GM12878 (cell line): ENCODE results near the gene CNIH1. TPM values are rescaled to one million over a fixed set of nuclear protein-coding genes. Genes with fewer than 3 reads are reported as not detected.
A peak's percentile ranks its signal among the peaks of the same experiment; 100 is the strongest.

ENCODE experiments used
- ATAC-seq: fragments of 200-7000 bp; cut with Tn5 transposase; 3 replicates; pipeline ENCODE4 v1.9.1; 2020; ENCODE audit warnings: mild to moderate bottlenecking, moderate library complexity
- BruUV-seq: library from RNA; stranded (reverse); fragments of 400-500 nt; replicated peaks from 2 replicates; lab custom pipeline; 2021; lab: Mats Ljungman, UMichigan
- CTCF ChIA-PET: fragments of 300-600 bp; sonication (Branson Sonifier 250); formaldehyde crosslinking; extraction: SDS; loops from one replicate; lab custom pipeline; 2021; ENCODE audit warnings: inconsistent platforms; lab: Yijun Ruan, JAX
- POLR2A ChIA-PET: fragments of 350-600 bp; formaldehyde crosslinking; extraction: SDS; loops from one replicate; lab custom pipeline; 2021; ENCODE audit warnings: inconsistent platforms; lab: Charles Lee
- RAD21 ChIA-PET: fragments of 300-600 bp; sonication (Branson Sonifier 250); formaldehyde crosslinking; loops from one replicate; lab custom pipeline; 2023; ENCODE audit warnings: antibody characterized with exemption; ENCODE audit not compliant: unreplicated experiment; lab: Charles Lee
- SMC1A ChIA-PET: fragments of 300-600 bp; sonication (Branson Sonifier 250); formaldehyde crosslinking; loops from one replicate; lab custom pipeline; 2023; ENCODE audit not compliant: unreplicated experiment, uncharacterized antibody; lab: Charles Lee
- DNase-seq: peaks from one replicate; pipeline ENCODE4 v3.0.0-alpha.2; 2011; ENCODE audit warnings: low read depth, low spot score
- FAIRE-seq: peaks from 3 replicates; lab custom pipeline; 2011; peaks lifted over from hg19 to GRCh38; lab: Jason Lieb, UNC
- H2AFZ ChIP-seq: 2 replicates; pipeline ENCODE4 v1.6.0; 2011; ENCODE audit warnings: low read depth, low read length, control low read depth; ENCODE audit not compliant: control insufficient read depth
- H3K27ac ChIP-seq: 2 replicates; pipeline ENCODE4 v1.5.1; 2011; ENCODE audit warnings: control low read depth; ENCODE audit not compliant: control insufficient read depth, insufficient read depth
- H3K27me3 ChIP-seq, 2 experiments: replicated peaks in 1 of 2; 2 replicates each; pipeline versions ENCODE4 v1.6.0 to v1.6.1; 2011; ENCODE audit warnings: low read length in 1 of 2; ENCODE audit not compliant: control insufficient read depth in 2 of 2, insufficient read depth in 2 of 2
- H3K36me3 ChIP-seq, 2 experiments: 2 replicates each; pipeline ENCODE4 v1.5.1; 2011; ENCODE audit warnings: low read length in 1 of 2; ENCODE audit not compliant: control insufficient read depth in 2 of 2, insufficient read depth in 2 of 2
- H3K4me1 ChIP-seq: 2 replicates; pipeline ENCODE4 v1.6.1; 2011; ENCODE audit warnings: mild to moderate bottlenecking, low read length, moderate library complexity, mixed read lengths; ENCODE audit not compliant: control insufficient read depth, insufficient read depth
- H3K4me2 ChIP-seq: 2 replicates; pipeline ENCODE4 v1.6.0; 2011; ENCODE audit warnings: control low read depth; ENCODE audit not compliant: control insufficient read depth, insufficient read depth
- H3K4me3 ChIP-seq: fragments of 200-600 bp; sonication (generic); 2 replicates; pipeline ENCODE4 v1.5.1; 2016
- H3K79me2 ChIP-seq: 2 replicates; pipeline ENCODE4 v1.6.0; 2011; ENCODE audit warnings: low read length; ENCODE audit not compliant: control insufficient read depth, insufficient read depth
- H3K9ac ChIP-seq: 2 replicates; pipeline ENCODE4 v1.8.0; 2011; ENCODE audit warnings: low read length, control low read depth, mixed read lengths; ENCODE audit not compliant: control insufficient read depth, insufficient read depth
- H3K9me3 ChIP-seq: replicated peaks from 3 replicates; pipeline ENCODE4 v1.5.1; 2011; ENCODE audit warnings: mild to moderate bottlenecking, low read length; ENCODE audit not compliant: control insufficient read depth, insufficient read depth
- H4K20me1 ChIP-seq: 2 replicates; pipeline ENCODE4 v1.6.0; 2011; ENCODE audit not compliant: control insufficient read depth, insufficient read depth
- ATF3 ChIP-seq: IDR thresholded peaks from 2 replicates; pipeline ENCODE4 v1.6.1; 2011; ENCODE audit warnings: low read depth, mild to moderate bottlenecking, low read length, moderate library complexity, borderline replicate concordance; ENCODE audit errors: extremely low read depth
- CEBPB ChIP-seq, 2 experiments: fragments of 150-350 bp in 1 of 2; IDR thresholded peaks; 2 replicates each; pipeline ENCODE4 v1.6.1; 2012 to 2014; ENCODE audit warnings: low read depth in 2 of 2, low read length in 2 of 2, borderline replicate concordance in 1 of 2, inconsistent platforms in 1 of 2
- CHD2 ChIP-seq: IDR thresholded peaks from 2 replicates; pipeline ENCODE4 v1.6.1; 2011; ENCODE audit warnings: low read depth, low read length, improper control_type of control experiment, borderline replicate concordance
- HSF1 ChIP-seq: fragments of 150-350 bp; IDR thresholded peaks from 2 replicates; pipeline ENCODE4 v1.6.1; 2014; ENCODE audit warnings: mild to moderate bottlenecking, low read depth, low read length
- IRF5 ChIP-seq: fragments of 450-650 bp; IDR thresholded peaks from 2 replicates; pipeline ENCODE4 v1.6.1; 2017; ENCODE audit warnings: borderline replicate concordance
- MEF2B ChIP-seq: fragments of 450-650 bp; IDR thresholded peaks from 2 replicates; pipeline ENCODE4 v1.6.1; 2018; ENCODE audit warnings: mild to moderate bottlenecking, moderate library complexity; ENCODE audit not compliant: partially characterized antibody, poor library complexity, severe bottlenecking
- MTA2 ChIP-seq: fragments of 450-650 bp; IDR thresholded peaks from 2 replicates; pipeline ENCODE4 v1.6.1; 2016; ENCODE audit warnings: low read depth, mild to moderate bottlenecking, moderate library complexity
- RBBP5 ChIP-seq: fragments of 200-600 bp; sonication (generic); conservative IDR thresholded peaks from 2 replicates; pipeline ENCODE4 v1.6.1; 2016
- RFX5 ChIP-seq: IDR thresholded peaks from 2 replicates; pipeline ENCODE4 v1.6.1; 2011; ENCODE audit warnings: low read depth, low read length, improper control_type of control experiment
- USF1 ChIP-seq: IDR thresholded peaks from 2 replicates; pipeline ENCODE4 v1.6.1; 2011; ENCODE audit warnings: borderline replicate concordance, low read depth, mild to moderate bottlenecking, moderate library complexity, mixed read lengths, low read length; ENCODE audit not compliant: insufficient read depth; ENCODE audit errors: extremely low read length
- ZNF217 ChIP-seq: fragments of 450-650 bp; IDR thresholded peaks from 2 replicates; pipeline ENCODE4 v1.6.1; 2017; ENCODE audit warnings: antibody characterized with exemption, mild to moderate bottlenecking
- ZNF384 ChIP-seq: IDR thresholded peaks from 2 replicates; pipeline ENCODE4 v1.6.1; 2012; ENCODE audit warnings: low read depth, mild to moderate bottlenecking, low read length, improper control_type of control experiment, borderline replicate concordance
- WGBS: methylation state at CpG from one replicate; pipeline ENCODE4 v1.1.6; 2016; ENCODE audit warnings: low lambda C conversion rate; ENCODE audit not compliant: insufficient replicate concordance, insufficient coverage; ENCODE audit errors: missing lambda C conversion rate; 5-methylcytosine and 5-hydroxymethylcytosine counted together
- in situ Hi-C: fragments of 300-500 bp; cut with MboI; formaldehyde crosslinking; loops from 9 replicates; pipeline ENCODE4 v1.14.3; 2018; ENCODE audit warnings: mixed read lengths
- intact Hi-C: fragments of 100-400 bp; cut with micrococcal nuclease; formaldehyde crosslinking; loops from one replicate; pipeline ENCODE4 v1.14.2; 2022; ENCODE audit not compliant: unreplicated experiment
- polyA plus RNA-seq, 11 experiments: library from polyadenylated mRNA; depleted of rRNA in 4 of 11; unstranded in 6 of 11; stranded (reverse) in 5 of 11; fragments of >200 nt; fragmentation: Nextera tagmentation in 4 of 11; fragmentation: Illumina TruSeq in 1 of 11; extraction: Ambion mirVana in 4 of 11; extraction: Trizol in 1 of 11; gene quantifications; 1 replicate in 1 of 11; 2 replicates in 10 of 11; pipeline versions ENCODE4 v1.2.1 to v1.2.3, GENCODE V29; 2011 to 2016; ENCODE audit warnings: inconsistent platforms in 2 of 11, missing spikeins in 2 of 11, low read depth in 1 of 11
- total RNA-seq, 4 experiments: library from RNA; depleted of rRNA in 3 of 4; stranded (reverse); fragments of >200 nt in 3 of 4; fragmentation: Illumina TruSeq in 1 of 4; extraction: Trizol in 1 of 4; gene quantifications; 2 replicates each; pipeline versions ENCODE4 v1.2.1 to v1.2.3, GENCODE V29; 2013 to 2021

CNIH1 gene
- total and polyA plus RNA-seq, 10 of the 15 experiments (the other 5 are each of a cell fraction or from before 2014, with no cell fraction given) = 48.9 to 274 (median 110) TPM

GRCh38 chr14:54440037-54440436 lies 1.1 kb downstream of the CNIH1 start:
- 72% methylated on average over 7 of the region's 7 CpGs for WGBS
- no peaks in the 10 kb centered on the region; the same call in 2 of the 3 replicates for H3K9me3 ChIP-seq
- ChIA-PET RAD21 (interaction anchor here (1.4 to 1.5 kb wide), 2 partner anchors 43 to 48 kb away, joined by 4 to 7 read pairs; partner anchors contain the start of genes CDKN3 and GMFB), POLR2A (interaction anchor here (1.0 kb wide), 1 partner anchor 43 kb away, joined by 8 read pairs; the partner anchor contains the start of gene CDKN3), SMC1A (interaction anchor here (1.9 kb wide), 1 partner anchor 44 kb away, joined by 4 read pairs; no protein-coding TSS in a partner anchor), CTCF (interaction anchor here (1.1 to 1.9 kb wide), 4 partner anchors 10 to 49 kb away, joined by 3 to 8 read pairs (median 4); partner anchors contain the start of genes CDKN3 and GMFB)
- H4K20me1 ChIP-seq = no peaks in the 10 kb centered on the region
- H3K4me3 ChIP-seq = peak overlapping the region; percentile 72
- H3K4me2 ChIP-seq = peak overlapping the region; percentile 86
- in situ Hi-C loops = no loop called here
- DNase-seq = no peak
- no peak overlapping the region for H2AFZ ChIP-seq
- no peak for FAIRE-seq
- TSS peak; percentile 57 for BruUV-seq
- peaks cover 60% of the 10 kb centered on the region for H3K79me2 ChIP-seq
- TF ChIP-seq HSF1 (no peak), ATF3 (no peak), CHD2 (no peak), RFX5 (no peak), RBBP5 (no peak), MTA2 (no peak), ZNF384 (no peak), ZNF217 (no peak), IRF5 (no peak), MEF2B (no peak), USF1 (no peak), CEBPB (IDR thresholded peaks at IDR 0.05; ENCODE audit: borderline replicate concordance in 1 of 2, low read depth in 2 of 2, low read length in 2 of 2) (no peak)
- no peaks in the 10 kb centered on the region for H3K27me3 ChIP-seq
- H3K27ac ChIP-seq = peak overlapping the region; percentile 85
- H3K36me3 ChIP-seq = no peaks in the 10 kb centered on the region
- H3K9ac ChIP-seq = peak overlapping the region; percentile 83
- H3K4me1 ChIP-seq = peaks cover 10% of the 10 kb centered on the region
- ATAC-seq = no peak
- intact Hi-C loops = loop anchor here (2.0 kb wide), 1 partner anchor 49 kb away; the partner anchor contains the start of gene GMFB
